ENCODE data around the gene MDFIC.

GRCh38 chr7:114979388-114979787 lies 57.5 kb downstream of the MDFIC start:
- TF ChIP-seq, protein P1, sequence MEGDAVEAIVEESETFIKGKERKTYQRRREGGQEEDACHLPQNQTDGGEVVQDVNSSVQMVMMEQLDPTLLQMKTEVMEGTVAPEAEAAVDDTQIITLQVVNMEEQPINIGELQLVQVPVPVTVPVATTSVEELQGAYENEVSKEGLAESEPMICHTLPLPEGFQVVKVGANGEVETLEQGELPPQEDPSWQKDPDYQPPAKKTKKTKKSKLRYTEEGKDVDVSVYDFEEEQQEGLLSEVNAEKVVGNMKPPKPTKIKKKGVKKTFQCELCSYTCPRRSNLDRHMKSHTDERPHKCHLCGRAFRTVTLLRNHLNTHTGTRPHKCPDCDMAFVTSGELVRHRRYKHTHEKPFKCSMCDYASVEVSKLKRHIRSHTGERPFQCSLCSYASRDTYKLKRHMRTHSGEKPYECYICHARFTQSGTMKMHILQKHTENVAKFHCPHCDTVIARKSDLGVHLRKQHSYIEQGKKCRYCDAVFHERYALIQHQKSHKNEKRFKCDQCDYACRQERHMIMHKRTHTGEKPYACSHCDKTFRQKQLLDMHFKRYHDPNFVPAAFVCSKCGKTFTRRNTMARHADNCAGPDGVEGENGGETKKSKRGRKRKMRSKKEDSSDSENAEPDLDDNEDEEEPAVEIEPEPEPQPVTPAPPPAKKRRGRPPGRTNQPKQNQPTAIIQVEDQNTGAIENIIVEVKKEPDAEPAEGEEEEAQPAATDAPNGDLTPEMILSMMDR (optimal IDR thresholded peaks at IDR 0.05 in 1 of 3, IDR thresholded peaks at IDR 0.05 in 1 of 3, conservative IDR thresholded peaks at IDR 0.05 in 1 of 3; ENCODE audit: extremely low read depth in 1 of 3, insufficient read depth in 2 of 3, low read length in 3 of 3): no peak
- TF ChIP-seq EZH2 (IDR thresholded peaks at IDR 0.05; ENCODE audit: low read length): no peak

Data from keratinocyte (primary cell).